Rectal smooth muscle tissue (tissue), 1 donor: ENCODE results near the gene CRAT.
A peak's percentile ranks its signal among the peaks of the same experiment; 100 is the strongest.

Source experiments
- H3K27ac ChIP-seq: one replicate; pipeline ENCODE4 v1.7.0; 2013; ENCODE audit warnings: low read depth, low read length, inconsistent platforms
- H3K27me3 ChIP-seq: one replicate; pipeline ENCODE4 v1.7.0; 2013; ENCODE audit warnings: low read length; ENCODE audit not compliant: control insufficient read depth, insufficient read depth
- H3K36me3 ChIP-seq: one replicate; pipeline ENCODE4 v1.7.0; 2013; ENCODE audit warnings: low read length; ENCODE audit not compliant: control insufficient read depth, insufficient read depth
- H3K4me1 ChIP-seq: one replicate; pipeline ENCODE4 v1.7.0; 2013; ENCODE audit warnings: low read length; ENCODE audit not compliant: control insufficient read depth, insufficient read depth
- H3K4me3 ChIP-seq: one replicate; pipeline ENCODE4 v1.7.0; 2013; ENCODE audit warnings: low read length
- H3K9ac ChIP-seq: one replicate; pipeline ENCODE4 v1.7.0; 2013; ENCODE audit warnings: low read length

CRAT gene

GRCh38 chr9:129089246-129089645 lies 21.3 kb downstream of the CRAT start:
- H3K4me1 ChIP-seq, result no peaks in the 10 kb centered on the region
- H3K4me3 ChIP-seq, result no peak overlapping the region
- no peaks in the 10 kb centered on the region for H3K27me3 ChIP-seq
- no peak overlapping the region for H3K9ac ChIP-seq
- H3K27ac ChIP-seq, result no peak overlapping the region
- peaks cover 26% of the 10 kb centered on the region for H3K36me3 ChIP-seq

GRCh38 chr9:129084087-129084486 lies 26.5 kb downstream of the CRAT start:
- Histone ChIP-seq H3K27ac (no peak overlapping the region), H3K36me3 (peaks cover 16% of the 10 kb centered on the region), H3K9ac (no peak overlapping the region)

GRCh38 chr9:129081388-129081904 lies 29.1 kb downstream of the CRAT start:
- H3K9ac ChIP-seq, result peak overlapping the region; percentile 63
- peaks cover 8% of the 10 kb centered on the region for H3K4me1 ChIP-seq
- peaks cover 10% of the 10 kb centered on the region for H3K36me3 ChIP-seq
- peak overlapping the region; percentile 91 for H3K4me3 ChIP-seq
- H3K27me3 ChIP-seq, result no peaks in the 10 kb centered on the region
- H3K27ac ChIP-seq, result peak overlapping the region; percentile 50

More at GRCh38 chr9:129084087-129084486, 26.5 kb downstream of the CRAT start:
- no peaks in the 10 kb centered on the region for H3K27me3 ChIP-seq
- H3K4me3 ChIP-seq, result no peak overlapping the region
- H3K4me1 ChIP-seq, result peaks cover 8% of the 10 kb centered on the region

- no peaks in the 10 kb centered on the region for H3K27me3 ChIP-seq
- peak within 1 kb of the TSS; percentile 91 for H3K4me3 ChIP-seq
- peak within 1 kb of the TSS; percentile 63 for H3K9ac ChIP-seq
- H3K36me3 ChIP-seq, result peaks cover 3% of the 10 kb centered on the region
- peaks cover 8% of the 10 kb centered on the region for H3K4me1 ChIP-seq
- peak within 1 kb of the TSS; percentile 56 for H3K27ac ChIP-seq
Observed at GRCh38 chr9:129080601-129081387, 29.8 kb downstream of the CRAT start, which contains the start of gene DOLPP1. Gene DOLPP1, plus strand, starts transcription at chr9:129081111. Its CDS starts 21 bp downstream, at chr9:129081132.

GRCh38 chr9:129080298-129080600 lies 30.3 kb downstream of the CRAT start:
- Histone ChIP-seq H3K4me1 (peaks cover 8% of the 10 kb centered on the region), H3K36me3 (no peaks in the 10 kb centered on the region), H3K27me3 (no peaks in the 10 kb centered on the region), H3K27ac (no peak overlapping the region), H3K9ac (no peak overlapping the region), H3K4me3 (peak overlapping the region; percentile 83)

- H3K9ac ChIP-seq, result no peak overlapping the region
- H3K4me1 ChIP-seq, result peaks cover 8% of the 10 kb centered on the region
- H3K27ac ChIP-seq, result no peak overlapping the region
- H3K4me3 ChIP-seq, result peak overlapping the region; percentile 83
- H3K27me3 ChIP-seq, result no peaks in the 10 kb centered on the region
- no peaks in the 10 kb centered on the region for H3K36me3 ChIP-seq
Observed at GRCh38 chr9:129079829-129080228, 30.8 kb downstream of the CRAT start.

- Histone ChIP-seq H3K4me1 (peaks cover 8% of the 10 kb centered on the region), H3K9ac (no peak overlapping the region), H3K36me3 (no peaks in the 10 kb centered on the region), H3K27ac (no peak overlapping the region), H3K4me3 (no peak overlapping the region), H3K27me3 (no peaks in the 10 kb centered on the region)
Observed at GRCh38 chr9:129078691-129079503, 31.7 kb downstream of the CRAT start.

- no peak overlapping the region for H3K27ac ChIP-seq
- no peak overlapping the region for H3K4me3 ChIP-seq
- no peak overlapping the region for H3K9ac ChIP-seq
- H3K36me3 ChIP-seq, result no peaks in the 10 kb centered on the region
- no peaks in the 10 kb centered on the region for H3K27me3 ChIP-seq
- peaks cover 8% of the 10 kb centered on the region for H3K4me1 ChIP-seq
Observed at GRCh38 chr9:129077236-129077635, 33.4 kb downstream of the CRAT start.

GRCh38 chr9:129076640-129077037 lies 34.0 kb downstream of the CRAT start:
- Histone ChIP-seq H3K9ac (no peak overlapping the region), H3K27me3 (no peaks in the 10 kb centered on the region), H3K27ac (no peak overlapping the region), H3K4me3 (no peak overlapping the region), H3K4me1 (peaks cover 2% of the 10 kb centered on the region), H3K36me3 (no peaks in the 10 kb centered on the region)

- no peak overlapping the region for H3K9ac ChIP-seq
- no peaks in the 10 kb centered on the region for H3K4me1 ChIP-seq
- no peak overlapping the region for H3K27ac ChIP-seq
Observed at GRCh38 chr9:129075996-129076639, 34.5 kb downstream of the CRAT start.

GRCh38 chr9:129074106-129074505 lies 36.5 kb downstream of the CRAT start:
- Histone ChIP-seq H3K27me3 (no peaks in the 10 kb centered on the region), H3K4me3 (no peak overlapping the region), H3K36me3 (peaks cover 4% of the 10 kb centered on the region), H3K4me1 (no peaks in the 10 kb centered on the region), H3K9ac (no peak overlapping the region), H3K27ac (no peak overlapping the region)

More at GRCh38 chr9:129075996-129076639, 34.5 kb downstream of the CRAT start:
- Histone ChIP-seq H3K27me3 (no peaks in the 10 kb centered on the region), H3K36me3 (no peaks in the 10 kb centered on the region), H3K4me3 (no peak overlapping the region)

- Histone ChIP-seq H3K9ac (no peak overlapping the region), H3K4me1 (no peaks in the 10 kb centered on the region), H3K27ac (no peak overlapping the region), H3K36me3 (peaks cover 4% of the 10 kb centered on the region), H3K27me3 (no peaks in the 10 kb centered on the region), H3K4me3 (no peak overlapping the region)
Observed at GRCh38 chr9:129073404-129073803, 37.2 kb downstream of the CRAT start.
